ELF-1 (cell line): ENCODE data around the gene STX2.
"Not testable (repeated sequence)": the region's sequence is repeated elsewhere in the genome, so short reads cannot be mapped to it uniquely, and the experiment has no call there.

Experiments used
- DNase-seq: peaks from one replicate; pipeline ENCODE4 v3.0.0-alpha.2; 2016; ENCODE audit warnings: low read depth, low spot score

STX2 gene

GRCh38 chr12:130803702-130804101 is 35.3 kb downstream of the STX2 start:
- DNase-seq: no peak

GRCh38 chr12:130800312-130800711 is 38.7 kb downstream of the STX2 start:
- DNase-seq: no peak

- no peak for DNase-seq
Measured at GRCh38 chr12:130799051-130799450, 40.0 kb downstream of the STX2 start.

- no peak for DNase-seq
Measured at GRCh38 chr12:130796985-130797686, 41.9 kb downstream of the STX2 start.

- DNase-seq: no peak
Measured at GRCh38 chr12:130795906-130796305, 43.1 kb downstream of the STX2 start.

GRCh38 chr12:130793554-130793849 is 45.5 kb downstream of the STX2 start:
- DNase-seq: no peak

GRCh38 chr12:130792821-130793553 is 46.1 kb downstream of the STX2 start:
- DNase-seq: peak; percentile 27

- no peak for DNase-seq
Measured at GRCh38 chr12:130791629-130792028, 47.4 kb downstream of the STX2 start.

GRCh38 chr12:130788515-130788914 is 50.5 kb downstream of the STX2 start:
- peak; percentile 73 for DNase-seq

GRCh38 chr12:130787445-130788410 is 51.3 kb downstream of the STX2 start:
- DNase-seq: peak; percentile 91

- DNase-seq: no peak
Measured at GRCh38 chr12:130787041-130787440, 52.0 kb downstream of the STX2 start.

- DNase-seq: peak; percentile 60
Measured at GRCh38 chr12:130783110-130783715, 55.8 kb downstream of the STX2 start.

GRCh38 chr12:130782245-130782644 is 56.8 kb downstream of the STX2 start:
- DNase-seq: not testable (repeated sequence)

- DNase-seq: no peak
Measured at GRCh38 chr12:130780880-130781575, 58.0 kb downstream of the STX2 start.

- no peak for DNase-seq
Measured at GRCh38 chr12:130780325-130780724, 58.7 kb downstream of the STX2 start.

GRCh38 chr12:130778776-130779175 is 60.3 kb downstream of the STX2 start:
- DNase-seq: no peak

GRCh38 chr12:130776857-130777339 is 62.2 kb downstream of the STX2 start:
- DNase-seq: no peak

GRCh38 chr12:130775953-130776856 is 62.8 kb downstream of the STX2 start:
- DNase-seq: peak; percentile 93

GRCh38 chr12:130770413-130771028 is 68.5 kb downstream of the STX2 start:
- no peak for DNase-seq
